HG03442 (cell line): ENCODE measurements around the gene PER1.

ENCODE experiments used
- ATAC-seq: cut with Tn5 transposase; IDR thresholded peaks from one replicate; pipeline ENCODE4 v1.9.1; 2021; ENCODE audit warnings: mild to moderate bottlenecking, moderate library complexity; ENCODE audit not compliant: unreplicated experiment

PER1 gene

GRCh38 chr17:8167526-8167925 lies 15.3 kb upstream of the PER1 start:
- ATAC-seq: no peak

GRCh38 chr17:8166731-8167130 lies 14.5 kb upstream of the PER1 start:
- no peak for ATAC-seq

GRCh38 chr17:8164815-8165131 lies 12.6 kb upstream of the PER1 start:
- ATAC-seq: no peak

GRCh38 chr17:8163978-8164814 lies 12.0 kb upstream of the PER1 start:
- no peak for ATAC-seq

GRCh38 chr17:8162997-8163977 lies 11.1 kb upstream of the PER1 start:
- no peak for ATAC-seq

- ATAC-seq: no peak
Observed at GRCh38 chr17:8162233-8162996, 10.2 kb upstream of the PER1 start, which contains the start of gene VAMP2. Gene VAMP2 (minus strand): TSS chr17:8162948. CDS start chr17:8162879, 69 bp downstream.

GRCh38 chr17:8161289-8162232 lies 9.4 kb upstream of the PER1 start:
- no peak for ATAC-seq

- ATAC-seq: no peak
Observed at GRCh38 chr17:8160741-8161221, 8.6 kb upstream of the PER1 start.

- no peak for ATAC-seq
Observed at GRCh38 chr17:8160224-8160577, 8.0 kb upstream of the PER1 start.

- no peak for ATAC-seq
Observed at GRCh38 chr17:8159459-8160223, 7.4 kb upstream of the PER1 start.

GRCh38 chr17:8159032-8159400 lies 6.8 kb upstream of the PER1 start:
- no peak for ATAC-seq

GRCh38 chr17:8158267-8159031 lies 6.2 kb upstream of the PER1 start:
- no peak for ATAC-seq

GRCh38 chr17:8156246-8156992 lies 4.2 kb upstream of the PER1 start:
- ATAC-seq: peak; percentile 69

GRCh38 chr17:8155996-8156245 lies 3.7 kb upstream of the PER1 start:
- no peak for ATAC-seq

GRCh38 chr17:8155231-8155995 lies 3.2 kb upstream of the PER1 start:
- no peak for ATAC-seq

- no peak for ATAC-seq
Observed at GRCh38 chr17:8154608-8155155, 2.5 kb upstream of the PER1 start.
